Keratinocyte (primary cell): ENCODE results near the gene SMCHD1. TPM values are rescaled to one million over a fixed set of nuclear protein-coding genes. Genes with fewer than 3 reads are reported as not detected.

Experiments used
- DNase-seq: peaks from one replicate; pipeline ENCODE4 v3.0.0-alpha.2; 2011; ENCODE audit warnings: low read depth, missing footprints, low spot score
- FAIRE-seq: peaks from 2 replicates; lab custom pipeline; 2011; peaks lifted over from hg19 to GRCh38; lab: Jason Lieb, UNC
- H2AFZ ChIP-seq: 2 replicates; pipeline ENCODE4 v1.6.0; 2012; ENCODE audit warnings: low read length, control low read depth, inconsistent platforms; ENCODE audit not compliant: control insufficient read depth
- H3K27ac ChIP-seq: 2 replicates; pipeline ENCODE4 v1.5.1; 2011; ENCODE audit warnings: low read length; ENCODE audit not compliant: control insufficient read depth, insufficient read depth
- H3K27me3 ChIP-seq: 3 replicates; pipeline ENCODE4 v1.6.0; 2011; ENCODE audit warnings: low read length; ENCODE audit not compliant: control insufficient read depth, insufficient read depth; ENCODE audit errors: extremely low read depth
- H3K36me3 ChIP-seq, 2 experiments: 2 replicates in 1 of 2; 3 replicates in 1 of 2; pipeline ENCODE4 v1.5.1; 2011; ENCODE audit warnings: low read length in 2 of 2, mild to moderate bottlenecking in 1 of 2; ENCODE audit not compliant: control insufficient read depth in 2 of 2, insufficient read depth in 2 of 2; ENCODE audit errors: extremely low read depth in 1 of 2
- H3K4me1 ChIP-seq: 3 replicates; pipeline ENCODE4 v1.5.1; 2011; ENCODE audit warnings: low read length; ENCODE audit not compliant: control insufficient read depth, insufficient read depth; ENCODE audit errors: extremely low read depth
- H3K4me2 ChIP-seq: 3 replicates; pipeline ENCODE4 v1.6.0; 2011; ENCODE audit warnings: low read depth, low read length; ENCODE audit not compliant: control insufficient read depth, insufficient read depth; ENCODE audit errors: extremely low read depth
- H3K4me3 ChIP-seq, 3 experiments: fragments of 200-600 bp in 1 of 3; sonication (generic) in 1 of 3; 2 replicates in 2 of 3; 3 replicates in 1 of 3; pipeline ENCODE4 v1.5.1; 2011 to 2016; ENCODE audit warnings: low read length in 3 of 3, mild to moderate bottlenecking in 3 of 3, control low read depth in 2 of 3, inconsistent platforms in 1 of 3, low read depth in 1 of 3, mixed read lengths in 1 of 3, mixed run types in 1 of 3, moderate library complexity in 1 of 3; ENCODE audit not compliant: control insufficient read depth in 2 of 3, insufficient read depth in 2 of 3; ENCODE audit errors: extremely low read depth in 1 of 3
- H3K79me2 ChIP-seq: 2 replicates; pipeline ENCODE4 v1.6.0; 2012; ENCODE audit warnings: low read length; ENCODE audit not compliant: control insufficient read depth, insufficient read depth
- H3K9ac ChIP-seq: 3 replicates; pipeline ENCODE4 v1.6.0; 2011; ENCODE audit warnings: low read length; ENCODE audit not compliant: control insufficient read depth, insufficient read depth; ENCODE audit errors: extremely low read depth
- H3K9me1 ChIP-seq: 3 replicates; pipeline ENCODE4 v1.6.0; 2011; ENCODE audit warnings: low read length; ENCODE audit not compliant: control insufficient read depth, insufficient read depth; ENCODE audit errors: extremely low read depth
- H3K9me3 ChIP-seq: 2 replicates; pipeline ENCODE4 v1.5.1; 2012; ENCODE audit warnings: low read depth, low read length; ENCODE audit not compliant: control insufficient read depth
- H4K20me1 ChIP-seq: 3 replicates; pipeline ENCODE4 v1.6.0; 2011; ENCODE audit warnings: low read length; ENCODE audit not compliant: control insufficient read depth, insufficient read depth; ENCODE audit errors: extremely low read depth
- CTCF ChIP-seq, 3 experiments: IDR thresholded peaks in 1 of 3; conservative IDR thresholded peaks in 1 of 3; optimal IDR thresholded peaks in 1 of 3; 2 replicates in 2 of 3; 3 replicates in 1 of 3; pipeline versions ENCODE3 to v1.5.1; 2011; ENCODE audit warnings: low read length in 3 of 3, mild to moderate bottlenecking in 3 of 3, moderate library complexity in 2 of 3, control low read depth in 1 of 3, inconsistent platforms in 1 of 3; ENCODE audit not compliant: insufficient read depth in 2 of 3; ENCODE audit errors: extremely low read depth in 1 of 3
- EZH2 ChIP-seq: IDR thresholded peaks from one replicate; pipeline ENCODE4 v1.6.1; 2012; ENCODE audit warnings: inconsistent platforms, mild to moderate bottlenecking, low read length, moderate library complexity
- dilution Hi-C: fragments of 300-500 bp; cut with MboI; formaldehyde crosslinking; loops from one replicate; pipeline ENCODE4 v1.7.0; 2020; ENCODE audit warnings: low sequenced_read_pairs; ENCODE audit not compliant: extremely low pct_ligation_motif_present
- polyA plus RNA-seq, 5 experiments: library from polyadenylated mRNA; depleted of rRNA in 3 of 5; stranded (reverse) in 3 of 5; stranded (forward) in 1 of 5; unstranded in 1 of 5; fragments of >200 nt; gene quantifications; 1 replicate in 1 of 5; 2 replicates in 3 of 5; 3 replicates in 1 of 5; pipeline versions ENCODE4 v1.2.1 to v1.2.3, GENCODE V29; 2011 to 2012; ENCODE audit warnings: missing spikeins in 2 of 5, low read depth in 1 of 5, low replicate concordance in 1 of 5
- small RNA-seq, 3 experiments: library from RNA; depleted of rRNA; stranded (forward); fragments of <200 nt; gene quantifications; one replicate each; pipeline ENCODE3, GENCODE V24; 2012; ENCODE audit warnings: low read depth in 3 of 3, low replicate concordance in 1 of 3; ENCODE audit not compliant: insufficient read length in 3 of 3

SMCHD1 gene
- polyA plus RNA-seq, 1 donor (not counting 4 experiments of a cell fraction or from before 2014, with no cell fraction given) = 18.5 TPM

DNA sequence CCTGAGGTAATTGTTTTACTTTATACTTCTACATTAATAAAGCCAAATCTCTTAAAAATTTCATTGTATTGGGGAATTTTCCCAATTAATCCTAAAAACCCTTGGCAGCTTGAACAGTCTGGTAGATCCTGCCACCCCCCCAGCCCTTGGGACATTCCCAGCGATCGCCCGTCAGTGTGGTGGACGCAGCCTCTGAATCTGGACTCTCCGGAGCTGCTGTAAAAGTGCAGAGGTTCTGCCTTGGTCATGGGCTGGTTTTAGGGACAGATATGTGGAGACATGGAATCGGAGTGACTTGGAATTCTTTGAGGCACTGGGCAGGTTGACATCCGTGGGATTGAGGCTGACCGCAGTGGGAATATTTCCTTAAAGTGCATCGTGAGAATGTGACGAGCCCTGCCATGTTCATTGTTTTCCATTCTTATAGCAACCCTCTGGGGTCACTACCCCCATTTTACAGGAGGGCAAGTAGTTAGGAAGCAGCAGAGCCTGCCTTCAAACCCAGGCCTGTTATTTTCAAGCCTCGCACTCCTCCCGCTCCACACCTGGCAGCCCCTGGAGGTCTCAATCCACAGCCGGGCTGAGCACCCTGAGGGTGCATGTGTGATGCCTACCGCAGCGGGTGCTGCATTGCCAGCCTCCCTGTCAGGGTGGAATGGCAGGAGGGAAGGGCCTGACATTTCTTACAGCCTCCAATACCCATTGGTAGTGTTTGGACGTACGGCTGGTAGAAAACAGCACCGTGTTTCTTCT is 197.8 kb downstream of the SMCHD1 start:
- no peaks in the 10 kb centered on the region for H3K9me1 ChIP-seq
- dilution Hi-C loops = no loop called here
- no peak overlapping the region for H2AFZ ChIP-seq
- no peaks in the 10 kb centered on the region for H3K4me1 ChIP-seq
- no peaks in the 10 kb centered on the region for H3K9me3 ChIP-seq
- no peak for FAIRE-seq
- H3K27ac ChIP-seq = no peak overlapping the region
- no peak overlapping the region for H3K4me3 ChIP-seq
- no peak overlapping the region for H3K9ac ChIP-seq
- H3K27me3 ChIP-seq = peaks cover 25% of the 10 kb centered on the region
- no peaks in the 10 kb centered on the region for H3K36me3 ChIP-seq
- H3K79me2 ChIP-seq = no peaks in the 10 kb centered on the region
- H3K4me2 ChIP-seq = no peak overlapping the region
- DNase-seq = no peak
- H4K20me1 ChIP-seq = no peaks in the 10 kb centered on the region
- no peak for TF ChIP-seq CTCF (optimal IDR thresholded peaks at IDR 0.05 in 1 of 3, IDR thresholded peaks at IDR 0.05 in 1 of 3, conservative IDR thresholded peaks at IDR 0.05 in 1 of 3; ENCODE audit: extremely low read depth in 1 of 3, insufficient read depth in 2 of 3, low read length in 3 of 3)
- TF ChIP-seq EZH2 = no peak

DNA sequence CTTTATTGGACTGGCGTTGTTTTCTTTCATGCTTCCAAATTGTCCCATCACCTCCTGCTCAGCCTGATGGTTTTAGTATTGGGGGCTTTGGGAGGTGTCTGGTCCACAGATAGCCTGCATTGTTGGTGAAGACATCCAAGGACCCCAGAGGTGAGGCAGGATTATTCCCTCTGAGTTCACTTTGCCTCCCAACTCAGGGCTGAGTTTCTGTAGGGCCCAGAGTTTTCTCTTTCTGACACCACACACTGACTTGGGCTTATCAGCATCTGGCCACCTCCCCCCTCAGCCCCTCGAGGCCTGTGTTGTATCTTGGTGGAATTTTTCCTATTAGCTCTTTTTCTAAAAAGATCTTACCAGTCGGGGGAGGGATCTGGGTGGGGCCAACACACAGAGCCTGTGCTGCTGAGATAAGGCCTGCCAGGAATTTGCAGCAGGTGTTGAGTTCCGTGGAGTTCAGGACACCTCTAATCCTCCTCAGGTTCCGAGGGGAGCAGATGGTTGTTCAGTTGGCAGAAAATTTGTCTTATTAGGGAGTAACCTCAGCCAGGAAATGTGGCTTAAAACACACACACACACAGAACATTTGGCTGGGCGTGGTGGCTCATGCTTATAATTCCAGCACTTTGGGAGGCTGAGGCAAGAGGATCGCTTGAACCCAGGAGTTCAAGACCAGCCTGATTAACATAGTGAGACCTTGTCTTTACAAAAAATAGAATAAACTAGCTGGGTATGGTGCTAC is 198.6 kb downstream of the SMCHD1 start:
- no peak for FAIRE-seq
- no peak for DNase-seq
- no peak overlapping the region for H2AFZ ChIP-seq
- no peak overlapping the region for H3K9ac ChIP-seq
- H3K4me2 ChIP-seq = no peak overlapping the region
- no peaks in the 10 kb centered on the region for H3K79me2 ChIP-seq
- H3K9me3 ChIP-seq = no peaks in the 10 kb centered on the region
- H3K36me3 ChIP-seq = no peaks in the 10 kb centered on the region
- no peak overlapping the region for H3K4me3 ChIP-seq
- dilution Hi-C loops = no loop called here
- no peak for TF ChIP-seq CTCF (optimal IDR thresholded peaks at IDR 0.05 in 1 of 3, IDR thresholded peaks at IDR 0.05 in 1 of 3, conservative IDR thresholded peaks at IDR 0.05 in 1 of 3; ENCODE audit: extremely low read depth in 1 of 3, insufficient read depth in 2 of 3, low read length in 3 of 3)
- no peak for TF ChIP-seq EZH2
- peaks cover 18% of the 10 kb centered on the region for H3K27me3 ChIP-seq
- no peaks in the 10 kb centered on the region for H3K4me1 ChIP-seq
- H3K27ac ChIP-seq = no peak overlapping the region
- H4K20me1 ChIP-seq = no peaks in the 10 kb centered on the region
- no peaks in the 10 kb centered on the region for H3K9me1 ChIP-seq

Small RNA genes within 50 kb of the gene (small RNA-seq; reads per million reads assigned to genes)
- 0 reads per million in 3 experiments for gene RF00019
- 0 reads per million in 3 experiments for gene RNU6-340P

Other genes starting within 250 kb of the SMCHD1 start
- 5.5 to 10.2 TPM (median 6.1 TPM) in 3 replicates for gene METTL4, start 84.2 kb upstream of the SMCHD1 start, polyA plus RNA-seq
- 1.2 to 11.5 TPM (median 6.7 TPM) in 3 replicates for gene NDC80, start 84.2 kb upstream of the SMCHD1 start, polyA plus RNA-seq
- 0.07 to 0.09 TPM (median 0.08 TPM) in 3 replicates for gene EMILIN2, start 191.3 kb downstream of the SMCHD1 start, polyA plus RNA-seq